ENCODE results near the gene TTL. TPM values are rescaled to one million over a fixed set of nuclear protein-coding genes. Genes with fewer than 3 reads are reported as not detected.

Gene TTL
- total RNA-seq, 5 donors from 2014 or later (not counting 1 experiment from before 2014, with no cell fraction given) = 11.9 to 23.3 (median 20.2) TPM

GRCh38 chr2:112585400-112585799 is 103.4 kb downstream of the TTL start:
- no peaks in the 10 kb centered on the region for H3K27me3 Mint-ChIP-seq
- peak overlapping the region; percentile 84 to 97 for H3K27ac Mint-ChIP-seq
- peaks cover 17 to 35% of the 10 kb centered on the region in 2 experiments for H3K4me1 ChIP-seq (ENCODE audit: control insufficient read depth in 1 of 2, extremely low read depth in 1 of 2, insufficient read depth in 2 of 2, low read length in 2 of 2)
- peaks cover 35 to 44% (median 43%) of the 10 kb centered on the region in 3 donors for H3K4me1 Mint-ChIP-seq
- ATAC-seq (replicated peaks in 1 of 4) (no peak), DNase-seq (no peak)
- no peaks in the 10 kb centered on the region for H3K9me3 ChIP-seq
- CTCF ChIA-PET = interaction anchor here in 1 of 2 donors (0.6 to 1.0 kb wide), 2 partner anchors 60 to 84 kb away, joined by 3 read pairs; partner anchors contain the start of gene SLC20A1
- peak overlapping the region; percentile 73 to 97 for H3K4me3 ChIP-seq (ENCODE audit: control insufficient read depth in 1 of 2, extremely low read depth in 1 of 2, low read length in 1 of 2)
- H3K9me3 Mint-ChIP-seq = peaks cover 0 to 4% (median 0%) of the 10 kb centered on the region in 3 donors
- peak overlapping the region; percentile 85 for H3K27ac ChIP-seq (ENCODE audit: low read length)
- peak overlapping the region; percentile 87 to 94 (median 94) for H3K4me3 Mint-ChIP-seq
- H3K36me3 ChIP-seq (ENCODE audit: control insufficient read depth in 2 of 2, extremely low read depth in 1 of 2, insufficient read depth in 1 of 2, low read length in 1 of 2) = peaks cover 5 to 30% of the 10 kb centered on the region in 2 donors
- no CpG with 5 or more reads among the region's 3 CpGs for WGBS (ENCODE audit: insufficient coverage)
- no peaks in the 10 kb centered on the region for H3K27me3 ChIP-seq (replicated peaks in 1 of 2; ENCODE audit: control insufficient read depth in 2 of 2, extremely low read depth in 1 of 2, insufficient read depth in 2 of 2, low read length in 1 of 2)
- POLR2A ChIA-PET = interaction anchor here in 1 of 2 donors (1.0 kb wide), 1 partner anchor 107 kb away, joined by 3 read pairs; no protein-coding TSS in a partner anchor
- H3K36me3 Mint-ChIP-seq = peaks cover 20% of the 10 kb centered on the region

- H3K27me3 Mint-ChIP-seq = no peaks in the 10 kb centered on the region
- POLR2A ChIA-PET = no interaction called here
- H3K4me3 ChIP-seq (ENCODE audit: control insufficient read depth in 1 of 2, extremely low read depth in 1 of 2, low read length in 1 of 2) = no peak overlapping the region
- peaks cover 20% of the 10 kb centered on the region for H3K36me3 Mint-ChIP-seq
- no peaks in the 10 kb centered on the region for H3K9me3 ChIP-seq
- H3K36me3 ChIP-seq (ENCODE audit: control insufficient read depth in 2 of 2, extremely low read depth in 1 of 2, insufficient read depth in 1 of 2, low read length in 1 of 2) = peaks cover 8 to 35% of the 10 kb centered on the region in 2 donors
- CTCF ChIA-PET = no interaction called here
- DNase-seq = no peak
- ATAC-seq (replicated peaks in 1 of 4) = no peak
- peaks cover 35 to 44% (median 43%) of the 10 kb centered on the region in 3 donors for H3K4me1 Mint-ChIP-seq
- peak overlapping the region; percentile 85 for H3K27ac ChIP-seq (ENCODE audit: low read length)
- H3K27ac Mint-ChIP-seq = no peak overlapping the region
- peak overlapping the region; percentile 40 to 94 (median 87) for H3K4me3 Mint-ChIP-seq
- H3K9me3 Mint-ChIP-seq = peaks cover 0 to 4% (median 0%) of the 10 kb centered on the region in 3 donors
- H3K27me3 ChIP-seq (replicated peaks in 1 of 2; ENCODE audit: control insufficient read depth in 2 of 2, extremely low read depth in 1 of 2, insufficient read depth in 2 of 2, low read length in 1 of 2) = no peaks in the 10 kb centered on the region
- WGBS (ENCODE audit: insufficient coverage) = 96% methylated on average over 7 of the region's 18 CpGs
- peaks cover 17 to 35% of the 10 kb centered on the region in 2 experiments for H3K4me1 ChIP-seq (ENCODE audit: control insufficient read depth in 1 of 2, extremely low read depth in 1 of 2, insufficient read depth in 2 of 2, low read length in 2 of 2)
These were observed 104.0 kb downstream of the TTL start for GRCh38 chr2:112585873-112586464.

GRCh38 chr2:112588611-112589045 is 106.7 kb downstream of the TTL start:
- H3K36me3 ChIP-seq (ENCODE audit: control insufficient read depth in 2 of 2, extremely low read depth in 1 of 2, insufficient read depth in 1 of 2, low read length in 1 of 2) = peaks cover 8 to 40% of the 10 kb centered on the region in 2 donors
- H3K27me3 ChIP-seq (replicated peaks in 1 of 2; ENCODE audit: control insufficient read depth in 2 of 2, extremely low read depth in 1 of 2, insufficient read depth in 2 of 2, low read length in 1 of 2) = no peaks in the 10 kb centered on the region
- no peak overlapping the region for H3K4me3 ChIP-seq (ENCODE audit: control insufficient read depth in 1 of 2, extremely low read depth in 1 of 2, low read length in 1 of 2)
- no peak for ATAC-seq (replicated peaks in 1 of 4)
- H3K27ac ChIP-seq (ENCODE audit: low read length) = no peak overlapping the region
- H3K4me3 Mint-ChIP-seq = no peak overlapping the region
- peaks cover 14 to 28% of the 10 kb centered on the region in 2 experiments for H3K4me1 ChIP-seq (ENCODE audit: control insufficient read depth in 1 of 2, extremely low read depth in 1 of 2, insufficient read depth in 2 of 2, low read length in 2 of 2)
- H3K27ac Mint-ChIP-seq = no peak overlapping the region
- 95% methylated on average over 4 of the region's 6 CpGs for WGBS (ENCODE audit: insufficient coverage)
- no peak for DNase-seq
- H3K9me3 Mint-ChIP-seq = peaks cover 0 to 1% (median 0%) of the 10 kb centered on the region in 3 donors
- H3K9me3 ChIP-seq = no peaks in the 10 kb centered on the region
- CTCF ChIA-PET = no interaction called here
- no peaks in the 10 kb centered on the region for H3K27me3 Mint-ChIP-seq
- H3K36me3 Mint-ChIP-seq = peaks cover 23% of the 10 kb centered on the region
- POLR2A ChIA-PET = interaction anchor here in 1 of 2 donors (0.7 kb wide), 1 partner anchor 70 kb away, joined by 4 read pairs; no protein-coding TSS in a partner anchor
- peaks cover 25 to 39% (median 34%) of the 10 kb centered on the region in 3 donors for H3K4me1 Mint-ChIP-seq

Other genes with a start within 250 kb of the TTL start
- 10 to 100 TPM; 16.1 to 29.9 (median 22.1) TPM for gene ZC3H8, start 227.1 kb upstream of the TTL start, total RNA-seq
- gene ZC3H6, start 206.6 kb upstream of the TTL start, total RNA-seq = 10 to 100 TPM; 19.6 to 29.9 (median 25.9) TPM
- 10 to 100 TPM; 10.8 to 61.4 (median 20.7) TPM for gene RGPD8, start 48.5 kb upstream of the TTL start, total RNA-seq
- 10 to 100 TPM; 15.1 to 39.5 (median 35.9) TPM for gene POLR1B, start 60.3 kb downstream of the TTL start, total RNA-seq
- gene CHCHD5, start 102.5 kb downstream of the TTL start, total RNA-seq = 10 to 100 TPM; 16.4 to 30.1 (median 24.7) TPM
- 100 to 1,000 TPM in 2 of 5 donors, 10 to 100 TPM in 3; 65.8 to 135 (median 83.0) TPM for gene SLC20A1, start 163.8 kb downstream of the TTL start, total RNA-seq
- not detected for gene NT5DC4, start 238.9 kb downstream of the TTL start, total RNA-seq